HepG2 (cell line): Measurements from ENCODE around the gene GP2. TPM values are rescaled to one million over a fixed set of nuclear protein-coding genes. Genes with fewer than 3 reads are reported as not detected.

Experiments
- BRD4 ChIP-seq: sonication (generic); formaldehyde crosslinking; IDR thresholded peaks from 2 replicates; pipeline ENCODE4 v1.4.0; 2020; ENCODE audit warnings: missing genetic modification reagents
- FOXM1 ChIP-seq: sonication (generic); formaldehyde crosslinking; IDR thresholded peaks from 2 replicates; pipeline ENCODE4 v1.5.0; 2020; ENCODE audit warnings: missing genetic modification reagents
- KLF11 ChIP-seq: IDR thresholded peaks from 2 replicates; pipeline ENCODE4 v1.6.1; 2016; ENCODE audit warnings: missing compliant biosample characterization
- MIER3 ChIP-seq: IDR thresholded peaks from 2 replicates; pipeline ENCODE4 v1.6.1; 2016; ENCODE audit warnings: missing compliant biosample characterization, borderline replicate concordance
- NFYC ChIP-seq: IDR thresholded peaks from 2 replicates; pipeline ENCODE4 v1.6.1; 2016; ENCODE audit warnings: missing genetic modification reagents, missing compliant biosample characterization
- RBM22 ChIP-seq: fragments of 200-400 bp; formaldehyde crosslinking; optimal IDR thresholded peaks from 2 replicates; pipeline ENCODE3; 2017; ENCODE audit warnings: mild to moderate bottlenecking, low read length, moderate library complexity
- SIN3A ChIP-seq: IDR thresholded peaks from 2 replicates; pipeline ENCODE4 v1.6.1; 2011; ENCODE audit warnings: low read depth, mild to moderate bottlenecking, control low read depth, low read length, borderline replicate concordance
- STAG1 ChIP-seq: sonication (generic); formaldehyde crosslinking; IDR thresholded peaks from 2 replicates; pipeline ENCODE4 v1.4.0; 2020; ENCODE audit warnings: missing genetic modification reagents
- ZNF558 ChIP-seq: sonication (generic); formaldehyde crosslinking; IDR thresholded peaks from 2 replicates; pipeline ENCODE4 v1.9.0; 2022; ENCODE audit warnings: mild to moderate bottlenecking, missing genetic modification reagents, borderline replicate concordance
- ZNF775 ChIP-seq: sonication (generic); formaldehyde crosslinking; IDR thresholded peaks from 2 replicates; pipeline ENCODE4 v1.4.0; 2020; ENCODE audit warnings: missing genetic modification reagents, mild to moderate bottlenecking, moderate library complexity, borderline replicate concordance
- ZSCAN12 ChIP-seq: sonication (generic); formaldehyde crosslinking; IDR thresholded peaks from 2 replicates; pipeline ENCODE4 v1.9.0; 2021; ENCODE audit warnings: mild to moderate bottlenecking, missing genetic modification reagents
- polyA plus RNA-seq, 8 experiments: library from polyadenylated mRNA; depleted of rRNA in 3 of 8; stranded (reverse) in 7 of 8; unstranded in 1 of 8; fragments of >200 nt; fragmentation: Illumina TruSeq in 4 of 8; extraction: Trizol in 4 of 8; gene quantifications; 2 replicates each; pipeline versions ENCODE4 v1.2.1 to v1.2.3, GENCODE V29; 2011 to 2016; ENCODE audit warnings: low read depth in 4 of 8, missing spikeins in 1 of 8, mixed read lengths in 1 of 8; ENCODE audit not compliant: insufficient read depth in 1 of 8
- total RNA-seq, 5 experiments: library from RNA; depleted of rRNA; stranded (reverse); fragments of >200 nt; fragmentation: Illumina TruSeq; extraction: Trizol; gene quantifications; 2 replicates each; pipeline ENCODE4 v1.2.3, GENCODE V29; 2016; ENCODE audit warnings: low read depth in 1 of 5
- TF ChIP-seq, protein P1 (sequence below): sonication (generic); formaldehyde crosslinking; IDR thresholded peaks from 2 replicates; pipeline ENCODE4 v1.4.0; 2020; ENCODE audit warnings: mild to moderate bottlenecking, missing genetic modification reagents
- TF ChIP-seq, protein P2 (sequence below): sonication (generic); formaldehyde crosslinking; IDR thresholded peaks from 2 replicates; pipeline ENCODE4 v1.8.1; 2022; ENCODE audit warnings: mild to moderate bottlenecking, missing genetic modification reagents
- TF ChIP-seq, protein P3 (sequence below): sonication (generic); formaldehyde crosslinking; IDR thresholded peaks from 2 replicates; pipeline ENCODE4 v1.5.1; 2020; ENCODE audit warnings: missing genetic modification reagents, mild to moderate bottlenecking, borderline replicate concordance
- TF ChIP-seq, protein P4 (sequence below): sonication (generic); formaldehyde crosslinking; IDR thresholded peaks from 2 replicates; pipeline ENCODE4 v1.5.1; 2020; ENCODE audit warnings: missing genetic modification reagents, mild to moderate bottlenecking, borderline replicate concordance
- TF ChIP-seq, protein P5 (sequence below): IDR thresholded peaks from 2 replicates; pipeline ENCODE4 v1.6.1; 2016; ENCODE audit warnings: low read depth, missing genetic modification reagents, missing compliant biosample characterization
- TF ChIP-seq, protein P6 (sequence below): sonication (generic); formaldehyde crosslinking; conservative IDR thresholded peaks from 2 replicates; pipeline ENCODE4 v1.4.0; 2020; ENCODE audit warnings: missing genetic modification reagents

GP2 gene
- total and polyA plus RNA-seq, 2 of the 13 experiments (the other 11 are each of a cell fraction or from before 2014, with no cell fraction given): 0.15 to 0.69 TPM

DNA sequence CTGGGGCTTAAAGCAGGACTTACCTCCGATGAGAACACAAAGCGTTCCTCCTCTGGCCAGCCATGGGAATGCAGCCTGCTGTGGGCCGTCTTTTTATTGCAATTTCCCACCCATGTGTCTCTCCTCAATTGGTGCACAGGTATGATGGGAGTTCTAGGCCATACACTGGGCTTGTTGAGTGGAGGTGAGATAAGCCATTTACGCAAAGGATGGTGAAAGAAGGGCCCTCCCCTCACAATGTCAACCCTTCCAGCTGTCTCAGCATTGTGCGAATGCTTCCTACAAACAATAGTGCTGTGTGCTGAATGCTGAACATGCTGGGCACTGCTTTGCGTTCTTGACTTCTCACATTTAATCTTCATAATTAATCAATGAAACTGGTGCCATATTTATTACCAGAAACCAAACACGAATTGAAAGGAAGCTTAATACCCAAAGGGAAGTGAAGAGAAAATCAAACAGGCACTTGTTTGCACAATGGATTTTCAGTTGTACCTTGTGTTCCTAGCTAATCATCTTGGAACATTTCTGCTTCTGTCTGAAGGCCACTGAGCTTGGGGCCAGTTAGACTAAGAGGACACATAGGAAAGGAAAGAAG is at the start of gene GP2 (continued):
- TF ChIP-seq MIER3 (no peak), ZSCAN12 (CRISPR knock-in tag) (no peak), NFYC (no peak), BRD4 (CRISPR knock-in tag) (no peak), RBM22 (no peak), FOXM1 (no peak), STAG1 (CRISPR knock-in tag) (no peak), KLF11 (CRISPR knock-in tag) (no peak), SIN3A (no peak), ZNF558 (no peak), ZNF775 (CRISPR knock-in tag) (no peak)
- TF ChIP-seq, protein P1, sequence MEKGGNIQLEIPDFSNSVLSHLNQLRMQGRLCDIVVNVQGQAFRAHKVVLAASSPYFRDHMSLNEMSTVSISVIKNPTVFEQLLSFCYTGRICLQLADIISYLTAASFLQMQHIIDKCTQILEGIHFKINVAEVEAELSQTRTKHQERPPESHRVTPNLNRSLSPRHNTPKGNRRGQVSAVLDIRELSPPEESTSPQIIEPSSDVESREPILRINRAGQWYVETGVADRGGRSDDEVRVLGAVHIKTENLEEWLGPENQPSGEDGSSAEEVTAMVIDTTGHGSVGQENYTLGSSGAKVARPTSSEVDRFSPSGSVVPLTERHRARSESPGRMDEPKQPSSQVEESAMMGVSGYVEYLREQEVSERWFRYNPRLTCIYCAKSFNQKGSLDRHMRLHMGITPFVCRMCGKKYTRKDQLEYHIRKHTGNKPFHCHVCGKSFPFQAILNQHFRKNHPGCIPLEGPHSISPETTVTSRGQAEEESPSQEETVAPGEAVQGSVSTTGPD (CRISPR knock-in tag): no peak
- TF ChIP-seq, protein P2, sequence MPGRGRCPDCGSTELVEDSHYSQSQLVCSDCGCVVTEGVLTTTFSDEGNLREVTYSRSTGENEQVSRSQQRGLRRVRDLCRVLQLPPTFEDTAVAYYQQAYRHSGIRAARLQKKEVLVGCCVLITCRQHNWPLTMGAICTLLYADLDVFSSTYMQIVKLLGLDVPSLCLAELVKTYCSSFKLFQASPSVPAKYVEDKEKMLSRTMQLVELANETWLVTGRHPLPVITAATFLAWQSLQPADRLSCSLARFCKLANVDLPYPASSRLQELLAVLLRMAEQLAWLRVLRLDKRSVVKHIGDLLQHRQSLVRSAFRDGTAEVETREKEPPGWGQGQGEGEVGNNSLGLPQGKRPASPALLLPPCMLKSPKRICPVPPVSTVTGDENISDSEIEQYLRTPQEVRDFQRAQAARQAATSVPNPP (CRISPR knock-in tag): 0 out of 2 replicates have a peak, but pooled peaks have one; percentile 58
- TF ChIP-seq, protein P3, sequence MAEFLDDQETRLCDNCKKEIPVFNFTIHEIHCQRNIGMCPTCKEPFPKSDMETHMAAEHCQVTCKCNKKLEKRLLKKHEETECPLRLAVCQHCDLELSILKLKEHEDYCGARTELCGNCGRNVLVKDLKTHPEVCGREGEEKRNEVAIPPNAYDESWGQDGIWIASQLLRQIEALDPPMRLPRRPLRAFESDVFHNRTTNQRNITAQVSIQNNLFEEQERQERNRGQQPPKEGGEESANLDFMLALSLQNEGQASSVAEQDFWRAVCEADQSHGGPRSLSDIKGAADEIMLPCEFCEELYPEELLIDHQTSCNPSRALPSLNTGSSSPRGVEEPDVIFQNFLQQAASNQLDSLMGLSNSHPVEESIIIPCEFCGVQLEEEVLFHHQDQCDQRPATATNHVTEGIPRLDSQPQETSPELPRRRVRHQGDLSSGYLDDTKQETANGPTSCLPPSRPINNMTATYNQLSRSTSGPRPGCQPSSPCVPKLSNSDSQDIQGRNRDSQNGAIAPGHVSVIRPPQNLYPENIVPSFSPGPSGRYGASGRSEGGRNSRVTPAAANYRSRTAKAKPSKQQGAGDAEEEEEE (CRISPR knock-in tag): no peak
- TF ChIP-seq, protein P4, sequence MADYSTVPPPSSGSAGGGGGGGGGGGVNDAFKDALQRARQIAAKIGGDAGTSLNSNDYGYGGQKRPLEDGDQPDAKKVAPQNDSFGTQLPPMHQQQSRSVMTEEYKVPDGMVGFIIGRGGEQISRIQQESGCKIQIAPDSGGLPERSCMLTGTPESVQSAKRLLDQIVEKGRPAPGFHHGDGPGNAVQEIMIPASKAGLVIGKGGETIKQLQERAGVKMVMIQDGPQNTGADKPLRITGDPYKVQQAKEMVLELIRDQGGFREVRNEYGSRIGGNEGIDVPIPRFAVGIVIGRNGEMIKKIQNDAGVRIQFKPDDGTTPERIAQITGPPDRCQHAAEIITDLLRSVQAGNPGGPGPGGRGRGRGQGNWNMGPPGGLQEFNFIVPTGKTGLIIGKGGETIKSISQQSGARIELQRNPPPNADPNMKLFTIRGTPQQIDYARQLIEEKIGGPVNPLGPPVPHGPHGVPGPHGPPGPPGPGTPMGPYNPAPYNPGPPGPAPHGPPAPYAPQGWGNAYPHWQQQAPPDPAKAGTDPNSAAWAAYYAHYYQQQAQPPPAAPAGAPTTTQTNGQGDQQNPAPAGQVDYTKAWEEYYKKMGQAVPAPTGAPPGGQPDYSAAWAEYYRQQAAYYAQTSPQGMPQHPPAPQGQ (CRISPR knock-in tag): no peak
- TF ChIP-seq, protein P5, sequence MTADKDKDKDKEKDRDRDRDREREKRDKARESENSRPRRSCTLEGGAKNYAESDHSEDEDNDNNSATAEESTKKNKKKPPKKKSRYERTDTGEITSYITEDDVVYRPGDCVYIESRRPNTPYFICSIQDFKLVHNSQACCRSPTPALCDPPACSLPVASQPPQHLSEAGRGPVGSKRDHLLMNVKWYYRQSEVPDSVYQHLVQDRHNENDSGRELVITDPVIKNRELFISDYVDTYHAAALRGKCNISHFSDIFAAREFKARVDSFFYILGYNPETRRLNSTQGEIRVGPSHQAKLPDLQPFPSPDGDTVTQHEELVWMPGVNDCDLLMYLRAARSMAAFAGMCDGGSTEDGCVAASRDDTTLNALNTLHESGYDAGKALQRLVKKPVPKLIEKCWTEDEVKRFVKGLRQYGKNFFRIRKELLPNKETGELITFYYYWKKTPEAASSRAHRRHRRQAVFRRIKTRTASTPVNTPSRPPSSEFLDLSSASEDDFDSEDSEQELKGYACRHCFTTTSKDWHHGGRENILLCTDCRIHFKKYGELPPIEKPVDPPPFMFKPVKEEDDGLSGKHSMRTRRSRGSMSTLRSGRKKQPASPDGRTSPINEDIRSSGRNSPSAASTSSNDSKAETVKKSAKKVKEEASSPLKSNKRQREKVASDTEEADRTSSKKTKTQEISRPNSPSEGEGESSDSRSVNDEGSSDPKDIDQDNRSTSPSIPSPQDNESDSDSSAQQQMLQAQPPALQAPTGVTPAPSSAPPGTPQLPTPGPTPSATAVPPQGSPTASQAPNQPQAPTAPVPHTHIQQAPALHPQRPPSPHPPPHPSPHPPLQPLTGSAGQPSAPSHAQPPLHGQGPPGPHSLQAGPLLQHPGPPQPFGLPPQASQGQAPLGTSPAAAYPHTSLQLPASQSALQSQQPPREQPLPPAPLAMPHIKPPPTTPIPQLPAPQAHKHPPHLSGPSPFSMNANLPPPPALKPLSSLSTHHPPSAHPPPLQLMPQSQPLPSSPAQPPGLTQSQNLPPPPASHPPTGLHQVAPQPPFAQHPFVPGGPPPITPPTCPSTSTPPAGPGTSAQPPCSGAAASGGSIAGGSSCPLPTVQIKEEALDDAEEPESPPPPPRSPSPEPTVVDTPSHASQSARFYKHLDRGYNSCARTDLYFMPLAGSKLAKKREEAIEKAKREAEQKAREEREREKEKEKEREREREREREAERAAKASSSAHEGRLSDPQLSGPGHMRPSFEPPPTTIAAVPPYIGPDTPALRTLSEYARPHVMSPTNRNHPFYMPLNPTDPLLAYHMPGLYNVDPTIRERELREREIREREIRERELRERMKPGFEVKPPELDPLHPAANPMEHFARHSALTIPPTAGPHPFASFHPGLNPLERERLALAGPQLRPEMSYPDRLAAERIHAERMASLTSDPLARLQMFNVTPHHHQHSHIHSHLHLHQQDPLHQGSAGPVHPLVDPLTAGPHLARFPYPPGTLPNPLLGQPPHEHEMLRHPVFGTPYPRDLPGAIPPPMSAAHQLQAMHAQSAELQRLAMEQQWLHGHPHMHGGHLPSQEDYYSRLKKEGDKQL (CRISPR knock-in tag): no peak
- TF ChIP-seq, protein P6, sequence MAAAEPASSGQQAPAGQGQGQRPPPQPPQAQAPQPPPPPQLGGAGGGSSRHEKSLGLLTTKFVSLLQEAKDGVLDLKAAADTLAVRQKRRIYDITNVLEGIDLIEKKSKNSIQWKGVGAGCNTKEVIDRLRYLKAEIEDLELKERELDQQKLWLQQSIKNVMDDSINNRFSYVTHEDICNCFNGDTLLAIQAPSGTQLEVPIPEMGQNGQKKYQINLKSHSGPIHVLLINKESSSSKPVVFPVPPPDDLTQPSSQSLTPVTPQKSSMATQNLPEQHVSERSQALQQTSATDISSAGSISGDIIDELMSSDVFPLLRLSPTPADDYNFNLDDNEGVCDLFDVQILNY (CRISPR knock-in tag): no peak
